A549 (cell line): ENCODE measurements around the gene MDFIC. TPM values are rescaled to one million over a fixed set of nuclear protein-coding genes. Genes with fewer than 3 reads are reported as not detected.

Experiments used
- ATAC-seq, 2 experiments: fragments of 200-7000 bp in 1 of 2; fragments of >200 bp in 1 of 2; cut with Nextera tagmentation in 1 of 2; cut with Tn5 transposase in 1 of 2; 3 replicates each; pipeline versions ENCODE4 v1.8.0 to v1.9.1; 2018 to 2020; ENCODE audit warnings: mild to moderate bottlenecking in 1 of 2, moderate library complexity in 1 of 2
- CTCF ChIA-PET: fragments of 300-600 bp; sonication (Branson Sonifier 250); formaldehyde crosslinking; extraction: SDS; loops from one replicate; lab custom pipeline; 2021; ENCODE audit warnings: antibody characterized with exemption, inconsistent platforms; lab: Yijun Ruan, JAX
- POLR2A ChIA-PET: fragments of 350-600 bp; formaldehyde crosslinking; extraction: SDS; loops from one replicate; lab custom pipeline; 2021; ENCODE audit warnings: antibody characterized with exemption, inconsistent platforms; lab: Yijun Ruan, JAX
- DNase-seq, 2 experiments: peaks; one replicate each; pipeline versions ENCODE4 v3.0.0 to v3.0.0-alpha.2; 2011 to 2016; ENCODE audit warnings: low read depth in 1 of 2, low spot score in 1 of 2
- FAIRE-seq: peaks from 2 replicates; lab custom pipeline; 2011; peaks lifted over from hg19 to GRCh38; lab: Jason Lieb, UNC
- H3K27ac ChIP-seq, 2 experiments: fragments of >200 bp; sonication (Bioruptor Twin); formaldehyde crosslinking; 3 replicates each; pipeline ENCODE4 v1.5.1; 2016 to 2017
- H3K4me1 ChIP-seq: fragments of >200 bp; sonication (Bioruptor Twin); formaldehyde crosslinking; 3 replicates; pipeline ENCODE4 v1.6.1; 2016
- H3K4me2 ChIP-seq: fragments of >200 bp; sonication (Bioruptor Twin); formaldehyde crosslinking; 3 replicates; pipeline ENCODE4 v1.6.1; 2016
- H3K4me3 ChIP-seq: fragments of >200 bp; sonication (Bioruptor Twin); formaldehyde crosslinking; 3 replicates; pipeline ENCODE4 v1.5.1; 2016
- H3K9me3 ChIP-seq: fragments of >200 bp; sonication (Bioruptor Twin); formaldehyde crosslinking; 3 replicates; pipeline ENCODE4 v1.6.1; 2016
- ATOH8 ChIP-seq: fragments of 250-450 bp; sonication (Bioruptor Pico); IDR thresholded peaks from 2 replicates; pipeline ENCODE4 v1.5.0; 2020; ENCODE audit warnings: low read depth, mild to moderate bottlenecking, moderate library complexity
- CEBPB ChIP-seq, 2 experiments: fragments of >200 bp in 1 of 2; sonication (Bioruptor Twin) in 1 of 2; formaldehyde crosslinking in 1 of 2; IDR thresholded peaks; 2 replicates each; pipeline ENCODE4 v1.6.1; 2012 to 2016
- FOSB ChIP-seq: fragments of 250-450 bp; sonication (Bioruptor Pico); IDR thresholded peaks from 2 replicates; pipeline ENCODE4 v1.5.0; 2020; ENCODE audit warnings: mild to moderate bottlenecking, moderate library complexity
- FOXS1 ChIP-seq: fragments of 250-450 bp; sonication (Bioruptor Pico); IDR thresholded peaks from 2 replicates; pipeline ENCODE4 v1.5.0; 2020; ENCODE audit warnings: mild to moderate bottlenecking, moderate library complexity
- HOXB5 ChIP-seq: fragments of 250-450 bp; sonication (Bioruptor Pico); IDR thresholded peaks from 2 replicates; pipeline ENCODE4 v1.5.0; 2020; ENCODE audit warnings: mild to moderate bottlenecking, moderate library complexity
- MAX ChIP-seq: IDR thresholded peaks from 2 replicates; pipeline ENCODE4 v1.6.1; 2012
- MYC ChIP-seq: IDR thresholded peaks from 2 replicates; pipeline ENCODE4 v1.6.1; 2012; ENCODE audit warnings: mild to moderate bottlenecking, inconsistent platforms, low read length, improper control_type of control experiment, borderline replicate concordance
- NFE2L2 ChIP-seq: fragments of 150-350 bp; conservative IDR thresholded peaks from 2 replicates; pipeline ENCODE4 v1.6.1; 2014; ENCODE audit warnings: low read length
- NPAS2 ChIP-seq: fragments of 250-450 bp; sonication (Bioruptor Pico); IDR thresholded peaks from 2 replicates; pipeline ENCODE4 v1.8.0; 2022; ENCODE audit warnings: mild to moderate bottlenecking, moderate library complexity, borderline replicate concordance
- RCOR1 ChIP-seq: fragments of 150-350 bp; IDR thresholded peaks from 2 replicates; pipeline ENCODE4 v1.6.1; 2014; ENCODE audit warnings: antibody characterized with exemption, low read length, low read depth
- REST ChIP-seq: fragments of 200-600 bp; sonication (generic); IDR thresholded peaks from 2 replicates; pipeline ENCODE4 v1.6.1; 2016; ENCODE audit warnings: antibody characterized with exemption, mild to moderate bottlenecking, moderate library complexity
- RNF2 ChIP-seq: fragments of 200-600 bp; sonication (generic); IDR thresholded peaks from 2 replicates; pipeline ENCODE4 v1.6.1; 2016; ENCODE audit warnings: low read depth, mild to moderate bottlenecking, antibody characterized with exemption, moderate library complexity, borderline replicate concordance
- ZFP36 ChIP-seq: fragments of 450-650 bp; IDR thresholded peaks from 2 replicates; pipeline ENCODE4 v1.6.1; 2014; ENCODE audit warnings: borderline replicate concordance; ENCODE audit not compliant: partially characterized antibody
- ZNF302 ChIP-seq: fragments of 250-450 bp; sonication (Bioruptor Pico); IDR thresholded peaks from 2 replicates; pipeline ENCODE4 v1.9.0; 2021; ENCODE audit warnings: inconsistent platforms, mild to moderate bottlenecking, moderate library complexity
- WGBS: methylation state at CpG from one replicate; pipeline ENCODE4 v1.1.6; 2017; ENCODE audit errors: missing lambda C conversion rate; 5-methylcytosine and 5-hydroxymethylcytosine counted together
- polyA plus RNA-seq, 4 experiments: library from polyadenylated mRNA; depleted of rRNA in 3 of 4; stranded (reverse); fragments of >200 nt; fragmentation: RNase III in 1 of 4; extraction: RNeasy Plus Mini Kit Qiagen cat#74134 plus additional on column Dnase treatment in 1 of 4; gene quantifications; 2 replicates in 3 of 4; 3 replicates in 1 of 4; pipeline ENCODE4 v1.2.3, GENCODE V29; 2011 to 2017
- TF ChIP-seq, protein P1 (sequence below): fragments of >200 bp; sonication (Bioruptor Twin); formaldehyde crosslinking; IDR thresholded peaks from 2 replicates; pipeline ENCODE4 v1.6.1; 2016

The MDFIC gene
- polyA plus RNA-seq, 2 of the 4 experiments (the other 2 are of a cell fraction): 19.5 to 30.6 TPM

GRCh38 chr7:114901771-114902170 lies 20.1 kb upstream of the MDFIC start:
- H3K4me1 ChIP-seq: no peaks in the 10 kb centered on the region
- H3K9me3 ChIP-seq: no peaks in the 10 kb centered on the region
- no peak overlapping the region for H3K27ac ChIP-seq
- CTCF ChIA-PET: interaction anchor here (1.5 to 1.7 kb wide), 2 partner anchors 8 to 10 kb away, joined by 3 to 5 read pairs; no protein-coding TSS in a partner anchor
- no peak for ATAC-seq
- H3K4me2 ChIP-seq: no peak overlapping the region
- TF ChIP-seq RNF2: no peak
- TF ChIP-seq ZFP36: peak; percentile 31
- TF ChIP-seq, all 56 proteins: peak for 1
- FAIRE-seq (peak; percentile 74), DNase-seq (peak in 1 of 2 experiments; percentile 12)
- no peak overlapping the region for H3K4me3 ChIP-seq
- POLR2A ChIA-PET: no interaction called here
- 29% methylated on average over 1 of the region's 1 CpG for WGBS

GRCh38 chr7:114903131-114903530 lies 18.8 kb upstream of the MDFIC start:
- no peak overlapping the region for H3K4me2 ChIP-seq
- ChIA-PET CTCF (interaction anchor here (1.7 kb wide), 1 partner anchor 11 kb away, joined by 5 read pairs; no protein-coding TSS in a partner anchor), POLR2A (no interaction called here)
- DNase-seq (no peak), ATAC-seq (no peak), FAIRE-seq (no peak)
- H3K4me3 ChIP-seq: no peak overlapping the region
- no peaks in the 10 kb centered on the region for H3K9me3 ChIP-seq
- 95% methylated on average over 2 of the region's 2 CpGs for WGBS
- TF ChIP-seq RCOR1: no peak
- TF ChIP-seq FOSB (CRISPR knock-in tag): no peak
- no peak for TF ChIP-seq ZNF302
- no peak for TF ChIP-seq NPAS2 (CRISPR knock-in tag)
- no peak for TF ChIP-seq HOXB5 (CRISPR knock-in tag)
- no peak for TF ChIP-seq NFE2L2
- TF ChIP-seq FOXS1 (CRISPR knock-in tag): no peak
- no peak for TF ChIP-seq MAX
- TF ChIP-seq, protein P1, sequence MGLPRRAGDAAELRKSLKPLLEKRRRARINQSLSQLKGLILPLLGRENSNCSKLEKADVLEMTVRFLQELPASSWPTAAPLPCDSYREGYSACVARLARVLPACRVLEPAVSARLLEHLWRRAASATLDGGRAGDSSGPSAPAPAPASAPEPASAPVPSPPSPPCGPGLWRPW: no peak
- TF ChIP-seq MYC: no peak
- no peaks in the 10 kb centered on the region for H3K4me1 ChIP-seq
- H3K27ac ChIP-seq: no peak overlapping the region

GRCh38 chr7:114910787-114911186 lies 11.1 kb upstream of the MDFIC start:
- H3K9me3 ChIP-seq: no peaks in the 10 kb centered on the region
- POLR2A ChIA-PET: no interaction called here
- DNase-seq (no peak), FAIRE-seq (no peak), ATAC-seq (no peak)
- no peak overlapping the region for H3K27ac ChIP-seq
- CTCF ChIA-PET: interaction anchor here (0.6 kb wide), 1 partner anchor 12 kb away, joined by 3 read pairs; no protein-coding TSS in a partner anchor
- TF ChIP-seq ATOH8 (CRISPR knock-in tag) (no peak), CEBPB (IDR thresholded peaks at IDR 0.05) (0 out of 4 replicates have a peak, but pooled peaks of 1 of the 2 experiments have one; percentile 6), REST (no peak)
- no peaks in the 10 kb centered on the region for H3K4me1 ChIP-seq
- no peak overlapping the region for H3K4me2 ChIP-seq
- WGBS: 82% methylated on average over 2 of the region's 2 CpGs
- H3K4me3 ChIP-seq: no peak overlapping the region
